SK-N-SH (cell line): ENCODE data around the gene KIF1A. TPM values are rescaled to one million over a fixed set of nuclear protein-coding genes. Genes with fewer than 3 reads are reported as not detected.
A peak's percentile ranks its signal among the peaks of the same experiment; 100 is the strongest.

ENCODE experiments used
- CTCF ChIA-PET: fragments of 300-600, 350-600 bp; formaldehyde crosslinking; extraction: SDS; loops from one replicate; lab custom pipeline; 2021; lab: Yijun Ruan, JAX
- POLR2A ChIA-PET: fragments of 350-600 bp; sonication (Branson Sonifier 250); formaldehyde crosslinking; extraction: SDS; loops from one replicate; lab custom pipeline; 2020; ENCODE audit warnings: antibody characterized with exemption, inconsistent platforms; lab: Yijun Ruan, JAX
- DNase-seq: peaks from one replicate; pipeline ENCODE4 v3.0.0; 2012
- H2AFZ ChIP-seq: fragments of 200-600 bp; sonication (generic); 2 replicates; pipeline ENCODE4 v1.8.1; 2016; ENCODE audit warnings: antibody characterized with exemption, mild to moderate bottlenecking, low read depth
- H3F3A ChIP-seq: fragments of 200-600 bp; sonication (generic); replicated peaks from 2 replicates; pipeline ENCODE3; 2016; ENCODE audit warnings: antibody characterized with exemption, mild to moderate bottlenecking; ENCODE audit not compliant: insufficient read depth
- H3K27ac ChIP-seq, 2 experiments: fragments of 200-500 bp in 1 of 2; fragments of 200-600 bp in 1 of 2; sonication (Bioruptor generic) in 1 of 2; sonication (generic), shearing (Covaris generic) in 1 of 2; 2 replicates each; pipeline versions ENCODE4 v1.5.1 to v1.6.1; 2014 to 2016; ENCODE audit warnings: low read depth in 2 of 2, inconsistent platforms in 1 of 2, low read length in 1 of 2, mild to moderate bottlenecking in 1 of 2, mixed read lengths in 1 of 2
- H3K27me3 ChIP-seq: fragments of 200-600 bp; sonication (generic), shearing (Covaris generic); 2 replicates; pipeline ENCODE4 v1.6.1; 2016; ENCODE audit warnings: mixed run types; ENCODE audit not compliant: insufficient read depth
- H3K36me3 ChIP-seq, 2 experiments: fragments of 200-500 bp in 1 of 2; fragments of 200-600 bp in 1 of 2; sonication (Bioruptor generic) in 1 of 2; sonication (generic) in 1 of 2; replicated peaks in 1 of 2; 2 replicates each; pipeline versions ENCODE3 to v1.5.1; 2014 to 2016; ENCODE audit warnings: low read length in 1 of 2, mild to moderate bottlenecking in 1 of 2; ENCODE audit not compliant: insufficient read depth in 2 of 2, control insufficient read depth in 1 of 2
- H3K4me1 ChIP-seq, 2 experiments: fragments of 200-500 bp in 1 of 2; fragments of 200-600 bp in 1 of 2; sonication (Bioruptor generic) in 1 of 2; sonication (generic), shearing (Covaris generic) in 1 of 2; 2 replicates each; pipeline versions ENCODE4 v1.5.1 to v1.6.1; 2014 to 2016; ENCODE audit warnings: low read depth in 1 of 2, low read length in 1 of 2, mixed run types in 1 of 2; ENCODE audit not compliant: insufficient read depth in 2 of 2, control insufficient read depth in 1 of 2
- H3K4me2 ChIP-seq: fragments of 200-600 bp; sonication (generic), shearing (Covaris generic); 2 replicates; pipeline ENCODE4 v1.6.1; 2017; ENCODE audit warnings: mixed run types
- H3K4me3 ChIP-seq, 2 experiments: fragments of 200-500 bp in 1 of 2; fragments of 200-600 bp in 1 of 2; sonication (Bioruptor generic) in 1 of 2; sonication (generic), shearing (Covaris generic) in 1 of 2; 2 replicates each; pipeline versions ENCODE4 v1.5.1 to v1.8.1; 2014 to 2016; ENCODE audit warnings: low read depth in 2 of 2, inconsistent platforms in 1 of 2, low read length in 1 of 2, mild to moderate bottlenecking in 1 of 2, mixed read lengths in 1 of 2, moderate library complexity in 1 of 2
- H3K79me2 ChIP-seq: fragments of 200-600 bp; sonication (generic); 2 replicates; pipeline ENCODE4 v1.8.1; 2017; ENCODE audit warnings: mild to moderate bottlenecking; ENCODE audit not compliant: insufficient read depth
- H3K9ac ChIP-seq: fragments of 200-600 bp; sonication (generic); 2 replicates; pipeline ENCODE4 v1.6.1; 2017; ENCODE audit warnings: mixed run types
- H3K9me2 ChIP-seq: fragments of 200-600 bp; sonication (generic); 2 replicates; pipeline ENCODE4 v1.6.1; 2017; ENCODE audit warnings: mixed run types
- H3K9me3 ChIP-seq: fragments of 200-600 bp; sonication (generic); 2 replicates; pipeline ENCODE4 v1.6.1; 2017; ENCODE audit warnings: mixed run types, mild to moderate bottlenecking, moderate library complexity
- H4K20me1 ChIP-seq: fragments of 200-600 bp; sonication (generic); 2 replicates; pipeline ENCODE4 v1.6.1; 2017; ENCODE audit warnings: mild to moderate bottlenecking, mixed run types; ENCODE audit not compliant: insufficient read depth
- CHD2 ChIP-seq: fragments of 150-350 bp; IDR thresholded peaks from 2 replicates; pipeline ENCODE4 v1.6.1; 2018; ENCODE audit warnings: low read length; ENCODE audit not compliant: partially characterized antibody
- ELF1 ChIP-seq: IDR thresholded peaks from 2 replicates; pipeline ENCODE4 v1.4.0; 2012
- EP300 ChIP-seq, 2 experiments: IDR thresholded peaks; 2 replicates each; pipeline versions ENCODE4 v1.4.0 to v1.6.1; 2012; ENCODE audit warnings: borderline replicate concordance in 1 of 2, low read depth in 1 of 2, low read length in 1 of 2
- EZH2phosphoT487 ChIP-seq: fragments of 200-600 bp; sonication (generic); IDR thresholded peaks from 2 replicates; pipeline ENCODE4 v1.6.1; 2017; ENCODE audit warnings: low read depth, mixed run types, mild to moderate bottlenecking, antibody characterized with exemption, moderate library complexity, borderline replicate concordance
- FOSL2 ChIP-seq: IDR thresholded peaks from 2 replicates; pipeline ENCODE4 v1.4.0; 2012; ENCODE audit warnings: low read depth, mild to moderate bottlenecking, moderate library complexity, borderline replicate concordance
- FOXM1 ChIP-seq: IDR thresholded peaks from 2 replicates; pipeline ENCODE4 v1.4.0; 2012; ENCODE audit warnings: low read depth, mild to moderate bottlenecking
- GABPA ChIP-seq: IDR thresholded peaks from 2 replicates; pipeline ENCODE4 v1.4.0; 2012; ENCODE audit warnings: low read depth, mild to moderate bottlenecking
- JUND ChIP-seq: IDR thresholded peaks from 2 replicates; pipeline ENCODE4 v1.4.0; 2012
- MEF2A ChIP-seq: IDR thresholded peaks from 2 replicates; pipeline ENCODE4 v1.4.0; 2012; ENCODE audit warnings: low read depth, borderline replicate concordance
- MXI1 ChIP-seq: IDR thresholded peaks from 2 replicates; pipeline ENCODE4 v1.6.1; 2012; ENCODE audit warnings: mild to moderate bottlenecking, low read depth, low read length, improper control_type of control experiment
- RAD21 ChIP-seq: IDR thresholded peaks from 2 replicates; pipeline ENCODE4 v1.6.1; 2012; ENCODE audit warnings: mild to moderate bottlenecking, low read length
- TEAD4 ChIP-seq: IDR thresholded peaks from 2 replicates; pipeline ENCODE4 v1.4.0; 2012; ENCODE audit warnings: mild to moderate bottlenecking, borderline replicate concordance; ENCODE audit not compliant: insufficient read depth
- YY1 ChIP-seq: IDR thresholded peaks from 2 replicates; pipeline ENCODE4 v1.4.0; 2012; ENCODE audit warnings: low read depth, mild to moderate bottlenecking
- WGBS: methylation state at CpG from one replicate; pipeline ENCODE4 v1.1.6; 2017; ENCODE audit warnings: low lambda C conversion rate; 5-methylcytosine and 5-hydroxymethylcytosine counted together
- polyA plus RNA-seq, 3 experiments: library from polyadenylated mRNA; depleted of rRNA; stranded (reverse); fragments of >200 nt; gene quantifications; 2 replicates each; pipeline ENCODE4 v1.2.3, GENCODE V29; 2012
- TF ChIP-seq, protein P1 (sequence below): fragments of 150-350 bp; IDR thresholded peaks from 2 replicates; pipeline ENCODE4 v1.6.1; 2017; ENCODE audit warnings: antibody characterized with exemption, low read length, low read depth, borderline replicate concordance
- TF ChIP-seq, protein P2 (sequence below): IDR thresholded peaks from 2 replicates; pipeline ENCODE4; 2012
- TF ChIP-seq, protein P3 (sequence below): IDR thresholded peaks from 2 replicates; pipeline ENCODE4 v1.4.0; 2012; ENCODE audit warnings: low read depth
- TF ChIP-seq, protein P4 (sequence below): fragments of 200-600 bp; sonication (generic); IDR thresholded peaks from 2 replicates; pipeline ENCODE4 v1.6.1; 2017; ENCODE audit warnings: antibody characterized with exemption, mild to moderate bottlenecking, moderate library complexity

Gene KIF1A
- polyA plus RNA-seq, 1 of the 3 experiments (the other 2 are of a cell fraction), result 0.21 TPM

DNA sequence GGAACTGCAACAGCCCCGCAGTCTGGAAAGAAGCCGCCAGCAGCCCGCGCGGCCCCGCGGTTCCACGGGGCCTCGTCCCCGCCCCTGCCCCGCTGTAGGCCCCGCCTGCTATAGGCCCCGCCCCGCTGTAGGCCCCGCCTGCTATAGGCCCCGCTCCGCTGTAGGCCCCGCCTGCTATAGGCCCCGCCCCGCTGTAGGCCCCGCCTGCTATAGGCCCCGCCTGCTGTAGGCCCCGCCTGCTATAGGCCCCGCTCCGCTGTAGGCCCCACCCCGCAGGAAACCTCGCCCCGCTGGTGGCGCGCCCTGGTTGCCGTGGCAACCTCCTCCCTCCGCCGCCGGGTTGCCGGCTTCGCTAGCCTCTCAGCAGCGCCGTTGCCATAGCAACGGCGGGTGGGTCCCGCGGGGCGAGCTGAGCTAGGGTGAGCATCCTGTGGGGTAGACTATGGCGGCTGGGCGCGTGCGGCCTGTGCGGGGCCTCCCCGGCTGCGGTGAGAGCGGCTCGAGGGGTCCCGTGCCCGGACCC lies 12.2 kb upstream of the KIF1A start:
- CTCF ChIA-PET, result interaction anchor here (0.9 to 3.0 kb wide), 4 partner anchors 8 to 70 kb away, joined by 3 to 13 read pairs (median 4); no protein-coding TSS in a partner anchor
- POLR2A ChIA-PET, result interaction anchor here (1.5 kb wide), 1 partner anchor 12 kb away, joined by 4 read pairs; the partner anchor contains the start of gene KIF1A

DNA sequence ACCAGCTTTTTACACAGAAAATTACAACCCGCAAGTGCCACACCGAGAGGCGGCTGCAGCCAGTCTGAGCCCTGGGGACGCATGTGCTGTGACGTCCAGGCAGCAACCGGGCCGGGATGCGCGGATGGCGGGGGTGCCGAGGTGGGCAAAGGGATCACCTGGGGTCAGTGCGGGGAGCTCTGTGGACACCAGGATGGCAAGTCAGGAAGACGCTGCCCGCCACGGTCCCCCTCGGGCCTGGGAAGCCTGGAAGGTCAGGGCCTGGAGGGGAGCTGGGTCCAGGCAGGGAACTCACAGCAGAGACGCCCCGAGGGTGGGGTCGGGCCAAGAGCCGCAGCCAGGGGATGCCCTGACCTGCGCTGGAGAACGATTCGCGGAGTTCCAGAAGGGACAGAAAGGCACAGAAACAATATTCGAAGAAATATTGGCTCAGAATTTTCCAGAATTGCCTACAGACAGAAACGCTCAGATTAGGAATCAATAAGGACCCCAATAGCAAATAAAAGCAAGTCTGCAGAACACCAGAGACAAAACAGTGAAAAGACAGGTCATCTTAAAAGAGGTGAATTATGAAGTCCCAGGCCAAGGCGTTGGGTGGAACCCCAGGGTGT lies 11.7 kb upstream of the KIF1A start:
- Histone ChIP-seq H2AFZ (peak overlapping the region; percentile 95; the same call in 1 of the 2 replicates), H3K27me3 (no peaks in the 10 kb centered on the region; the same call in 1 of the 2 replicates), H3K27ac (peak overlapping the region in 1 of 2 experiments; percentile 36; a peak in 1 of 4 replicates), H3K9me3 (no peaks in the 10 kb centered on the region), H3K9me2 (no peaks in the 10 kb centered on the region), H3F3A (no peaks in the 10 kb centered on the region), H3K9ac (no peak overlapping the region), H3K36me3 (no peaks in the 10 kb centered on the region), H3K4me1 (peaks cover 0 to 26% of the 10 kb centered on the region in 2 experiments; a peak in 1 of 4 replicates), H3K4me3 (peak overlapping the region; percentile 35 to 51; a peak in 3 of 4 replicates), H3K4me2 (peak overlapping the region; percentile 66), H4K20me1 (no peaks in the 10 kb centered on the region), H3K79me2 (no peaks in the 10 kb centered on the region)
- WGBS, result 33% methylated on average over 27 of the region's 27 CpGs
- ChIA-PET POLR2A (interaction anchor here (1.5 kb wide), 1 partner anchor 12 kb away, joined by 4 read pairs; the partner anchor contains the start of gene KIF1A), CTCF (interaction anchor here (0.9 kb wide), 1 partner anchor 9 kb away, joined by 4 read pairs; no protein-coding TSS in a partner anchor)
- peak; percentile 71 for DNase-seq
- TF ChIP-seq GABPA (no peak), FOXM1 (no peak), FOSL2 (no peak), MEF2A (no peak), EP300 (IDR thresholded peaks at IDR 0.05; ENCODE audit: borderline replicate concordance in 1 of 2, low read depth in 1 of 2, low read length in 1 of 2) (no peak), EZH2phosphoT487 (no peak), YY1 (no peak), RAD21 (no peak)
- TF ChIP-seq, protein P1, sequence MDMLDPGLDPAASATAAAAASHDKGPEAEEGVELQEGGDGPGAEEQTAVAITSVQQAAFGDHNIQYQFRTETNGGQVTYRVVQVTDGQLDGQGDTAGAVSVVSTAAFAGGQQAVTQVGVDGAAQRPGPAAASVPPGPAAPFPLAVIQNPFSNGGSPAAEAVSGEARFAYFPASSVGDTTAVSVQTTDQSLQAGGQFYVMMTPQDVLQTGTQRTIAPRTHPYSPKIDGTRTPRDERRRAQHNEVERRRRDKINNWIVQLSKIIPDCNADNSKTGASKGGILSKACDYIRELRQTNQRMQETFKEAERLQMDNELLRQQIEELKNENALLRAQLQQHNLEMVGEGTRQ, result no peak
- TF ChIP-seq, protein P2, sequence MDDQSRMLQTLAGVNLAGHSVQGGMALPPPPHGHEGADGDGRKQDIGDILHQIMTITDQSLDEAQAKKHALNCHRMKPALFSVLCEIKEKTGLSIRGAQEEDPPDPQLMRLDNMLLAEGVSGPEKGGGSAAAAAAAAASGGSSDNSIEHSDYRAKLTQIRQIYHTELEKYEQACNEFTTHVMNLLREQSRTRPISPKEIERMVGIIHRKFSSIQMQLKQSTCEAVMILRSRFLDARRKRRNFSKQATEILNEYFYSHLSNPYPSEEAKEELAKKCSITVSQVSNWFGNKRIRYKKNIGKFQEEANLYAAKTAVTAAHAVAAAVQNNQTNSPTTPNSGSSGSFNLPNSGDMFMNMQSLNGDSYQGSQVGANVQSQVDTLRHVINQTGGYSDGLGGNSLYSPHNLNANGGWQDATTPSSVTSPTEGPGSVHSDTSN, result no peak
- TF ChIP-seq, protein P3, sequence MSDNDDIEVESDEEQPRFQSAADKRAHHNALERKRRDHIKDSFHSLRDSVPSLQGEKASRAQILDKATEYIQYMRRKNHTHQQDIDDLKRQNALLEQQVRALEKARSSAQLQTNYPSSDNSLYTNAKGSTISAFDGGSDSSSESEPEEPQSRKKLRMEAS, result no peak
- TF ChIP-seq, protein P4, sequence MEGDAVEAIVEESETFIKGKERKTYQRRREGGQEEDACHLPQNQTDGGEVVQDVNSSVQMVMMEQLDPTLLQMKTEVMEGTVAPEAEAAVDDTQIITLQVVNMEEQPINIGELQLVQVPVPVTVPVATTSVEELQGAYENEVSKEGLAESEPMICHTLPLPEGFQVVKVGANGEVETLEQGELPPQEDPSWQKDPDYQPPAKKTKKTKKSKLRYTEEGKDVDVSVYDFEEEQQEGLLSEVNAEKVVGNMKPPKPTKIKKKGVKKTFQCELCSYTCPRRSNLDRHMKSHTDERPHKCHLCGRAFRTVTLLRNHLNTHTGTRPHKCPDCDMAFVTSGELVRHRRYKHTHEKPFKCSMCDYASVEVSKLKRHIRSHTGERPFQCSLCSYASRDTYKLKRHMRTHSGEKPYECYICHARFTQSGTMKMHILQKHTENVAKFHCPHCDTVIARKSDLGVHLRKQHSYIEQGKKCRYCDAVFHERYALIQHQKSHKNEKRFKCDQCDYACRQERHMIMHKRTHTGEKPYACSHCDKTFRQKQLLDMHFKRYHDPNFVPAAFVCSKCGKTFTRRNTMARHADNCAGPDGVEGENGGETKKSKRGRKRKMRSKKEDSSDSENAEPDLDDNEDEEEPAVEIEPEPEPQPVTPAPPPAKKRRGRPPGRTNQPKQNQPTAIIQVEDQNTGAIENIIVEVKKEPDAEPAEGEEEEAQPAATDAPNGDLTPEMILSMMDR, result no peak

More for the DNA sequence above, 12.2 kb upstream of the KIF1A start:
- no peak overlapping the region for H3K9ac ChIP-seq
- no peaks in the 10 kb centered on the region; the same call in 1 of the 2 replicates for H3K27me3 ChIP-seq
- TF ChIP-seq JUND (no peak), TEAD4 (no peak), ELF1 (no peak), MXI1 (peak; percentile 77), CHD2 (no peak)
- TF ChIP-seq, all 33 proteins: peak for 1
- peak overlapping the region; percentile 95; the same call in 1 of the 2 replicates for H2AFZ ChIP-seq
- H3K79me2 ChIP-seq, result no peaks in the 10 kb centered on the region
- H3K4me3 ChIP-seq, result peak overlapping the region; percentile 35 to 51; a peak in 3 of 4 replicates
- H3K9me2 ChIP-seq, result no peaks in the 10 kb centered on the region
- no peaks in the 10 kb centered on the region for H3K36me3 ChIP-seq
- no peaks in the 10 kb centered on the region for H3K9me3 ChIP-seq
- DNase-seq, result peak; percentile 98
- peaks cover 0 to 32% of the 10 kb centered on the region in 2 experiments; a peak in 1 of 4 replicates for H3K4me1 ChIP-seq
- no peaks in the 10 kb centered on the region for H3F3A ChIP-seq
- peak overlapping the region in 1 of 2 experiments; percentile 29; a peak in 1 of 4 replicates for H3K27ac ChIP-seq
- no peaks in the 10 kb centered on the region for H4K20me1 ChIP-seq
- WGBS, result 15% methylated on average over 25 of the region's 54 CpGs
- H3K4me2 ChIP-seq, result peak overlapping the region; percentile 66
